Stimulated activated CD4-positive, alpha-beta T cell treated with anti-CD3 and anti-CD28 coated beads, Interleukin-1b, Interleukin-23, amount 100 ng/mL, for 24 hours (primary cell): ENCODE measurements around the gene SLC6A3.
"Not testable (repeated sequence)": the region's sequence is repeated elsewhere in the genome, so short reads cannot be mapped to it uniquely, and the experiment has no call there.

ENCODE experiments used
- DNase-seq, 4 experiments: peaks; one replicate each; pipeline ENCODE4 v3.0.0-alpha.2; 2020; ENCODE audit warnings: low read depth in 4 of 4, low spot score in 1 of 4

Gene SLC6A3

DNA sequence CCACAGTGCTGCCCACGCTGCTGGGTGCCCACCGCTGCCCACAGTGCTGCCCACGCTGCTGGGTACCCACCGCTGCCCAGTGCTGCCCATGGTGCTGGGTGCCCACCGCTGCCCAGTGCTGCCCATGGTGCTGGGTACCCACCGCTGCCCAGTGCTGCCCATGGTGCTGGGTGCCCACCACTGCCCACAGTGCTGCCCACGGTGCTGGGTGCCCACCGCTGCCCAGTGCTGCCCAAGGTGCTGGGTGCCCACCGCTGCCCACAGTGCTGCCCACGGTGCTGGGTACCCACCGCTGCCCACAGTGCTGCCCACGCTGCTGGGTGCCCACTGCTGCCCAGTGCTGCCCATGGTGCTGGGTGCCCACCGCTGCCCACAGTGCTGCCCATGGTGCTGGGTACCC is 22.7 kb downstream of the SLC6A3 start:
- not testable (repeated sequence) for DNase-seq

DNA sequence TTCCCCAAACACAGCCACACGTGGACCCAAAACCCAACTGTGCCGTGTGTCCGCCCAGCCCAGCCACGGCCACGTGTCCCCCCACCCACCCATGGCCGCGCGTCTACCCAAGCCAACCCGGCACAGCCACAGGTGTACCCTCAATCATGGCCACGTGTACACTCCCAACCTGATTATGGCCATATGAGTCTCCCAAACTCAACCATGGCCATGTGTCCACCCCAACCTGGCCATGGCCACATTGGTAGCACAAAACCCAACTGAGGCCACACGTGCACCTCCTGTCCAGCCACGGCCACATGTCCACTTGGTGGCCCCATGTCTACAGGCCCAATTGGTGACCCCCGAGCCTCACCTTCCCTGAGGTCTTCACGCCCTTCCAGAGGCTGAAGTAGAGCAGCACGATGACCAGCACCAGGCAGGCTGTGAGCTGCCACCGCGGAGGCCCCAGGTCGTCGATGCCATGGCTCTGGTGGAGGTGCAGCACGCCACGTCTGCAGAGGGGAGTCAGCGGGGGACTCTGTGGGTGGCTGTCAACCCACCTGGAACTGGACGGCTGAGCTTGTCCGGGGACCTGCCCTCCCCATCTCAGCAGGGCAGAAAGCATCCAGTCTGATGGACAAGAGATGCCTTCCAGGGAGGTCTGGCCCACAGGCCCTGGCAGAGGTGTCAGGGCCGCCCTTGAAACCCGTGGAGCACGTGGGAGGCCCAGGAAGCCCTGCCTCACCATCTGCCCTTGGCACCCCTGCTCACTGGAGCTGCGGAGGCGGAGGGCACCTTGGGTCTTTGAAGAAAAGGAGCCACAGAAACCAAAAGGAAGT is 23.5 kb downstream of the SLC6A3 start:
- DNase-seq: no peak

DNA sequence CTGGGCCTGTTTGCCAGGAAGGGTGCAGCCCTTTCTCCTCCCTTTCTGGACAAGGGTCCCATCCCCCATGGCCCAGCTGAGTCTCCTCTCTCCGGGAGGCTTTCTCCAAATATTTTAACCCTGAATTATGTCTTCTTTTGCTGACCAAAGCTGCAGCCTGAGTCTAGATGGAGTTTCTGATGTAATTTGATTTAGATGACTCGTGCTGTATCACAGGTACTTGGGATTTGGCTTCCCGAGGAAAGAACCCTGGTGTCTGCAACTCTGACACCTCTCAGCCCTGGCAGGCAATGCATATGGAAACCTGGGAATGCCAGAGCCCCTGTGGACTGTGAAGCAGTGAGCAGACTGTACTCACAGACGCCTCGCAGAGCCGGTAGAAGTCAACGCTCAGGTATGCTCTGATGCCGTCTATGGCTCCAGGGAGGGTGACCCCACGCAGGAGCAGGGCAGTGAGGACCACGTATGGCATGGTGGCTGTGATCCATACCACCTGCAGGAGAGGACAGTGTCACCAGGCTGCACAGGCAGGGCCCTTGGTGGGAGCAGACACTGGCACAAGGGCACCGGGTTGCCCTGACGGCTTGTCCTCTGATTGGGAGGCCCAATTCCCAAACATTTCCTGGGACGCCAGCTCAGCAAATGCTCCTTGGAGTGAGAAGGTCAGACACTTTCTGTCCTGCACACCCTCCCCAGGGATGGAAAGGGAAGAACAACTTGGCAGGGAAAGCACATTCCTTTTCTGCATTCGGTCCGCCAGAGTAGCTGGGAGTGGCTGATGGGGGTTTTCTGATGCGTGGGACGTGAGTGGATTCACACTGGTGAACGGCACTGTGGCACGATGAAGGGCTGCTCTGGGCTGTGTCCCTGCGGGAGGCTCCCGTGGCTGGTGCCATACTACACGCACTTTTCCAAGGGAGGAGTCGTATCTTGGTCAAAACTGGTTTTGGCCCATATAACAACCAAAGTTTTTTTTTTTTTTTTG is 24.7 kb downstream of the SLC6A3 start:
- DNase-seq: no peak

DNA sequence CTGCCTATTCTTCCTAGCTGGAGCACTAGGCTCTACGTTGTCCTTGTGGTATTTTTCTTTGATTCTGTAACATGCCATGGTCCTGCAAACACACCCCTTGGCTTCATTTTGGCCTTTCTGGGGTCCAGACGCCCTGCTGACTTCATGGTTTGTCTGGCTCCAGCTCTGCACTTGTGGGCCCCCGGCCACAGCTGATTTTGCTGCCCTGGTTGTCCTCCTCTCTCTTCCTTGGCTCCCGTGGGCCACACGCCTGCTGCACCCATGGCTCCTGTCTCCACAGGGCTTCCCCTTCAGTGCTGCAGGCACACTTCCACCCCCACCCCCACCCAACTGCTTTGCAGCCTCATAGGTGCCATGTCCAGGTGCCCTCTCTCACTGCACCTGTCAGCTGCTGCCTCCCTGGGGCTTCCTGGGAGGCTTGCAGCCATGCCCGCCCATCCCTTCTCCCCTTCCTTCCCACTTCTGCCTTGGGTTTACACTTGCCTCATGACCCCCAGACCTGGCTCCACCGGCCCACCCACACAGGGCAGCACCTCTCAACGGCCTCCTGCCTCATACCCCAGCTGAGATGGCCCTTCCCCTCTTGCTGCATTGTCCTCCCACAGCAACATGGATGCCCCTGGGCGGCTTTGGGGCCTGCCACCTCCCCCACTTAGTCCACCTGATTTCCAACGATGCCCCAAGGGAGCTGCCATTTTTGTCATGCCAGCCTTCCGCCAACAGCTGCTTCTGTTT is 25.6 kb downstream of the SLC6A3 start:
- no peak for DNase-seq

DNA sequence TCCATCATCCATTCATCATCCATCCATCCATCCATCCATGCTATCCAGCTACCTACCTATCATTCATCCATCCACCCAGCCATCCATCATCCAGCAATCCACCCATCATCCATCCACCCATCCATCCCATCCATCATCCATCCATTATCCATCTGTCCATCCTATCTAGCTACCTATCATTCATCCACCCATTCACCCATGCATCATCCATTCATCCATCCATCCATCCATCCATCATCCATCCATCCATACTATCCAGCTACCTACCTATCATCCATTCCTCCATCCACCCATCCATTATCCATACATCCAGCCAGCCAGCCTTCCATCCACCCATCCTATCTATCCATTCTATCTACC is 26.3 kb downstream of the SLC6A3 start:
- no peak for DNase-seq

DNA sequence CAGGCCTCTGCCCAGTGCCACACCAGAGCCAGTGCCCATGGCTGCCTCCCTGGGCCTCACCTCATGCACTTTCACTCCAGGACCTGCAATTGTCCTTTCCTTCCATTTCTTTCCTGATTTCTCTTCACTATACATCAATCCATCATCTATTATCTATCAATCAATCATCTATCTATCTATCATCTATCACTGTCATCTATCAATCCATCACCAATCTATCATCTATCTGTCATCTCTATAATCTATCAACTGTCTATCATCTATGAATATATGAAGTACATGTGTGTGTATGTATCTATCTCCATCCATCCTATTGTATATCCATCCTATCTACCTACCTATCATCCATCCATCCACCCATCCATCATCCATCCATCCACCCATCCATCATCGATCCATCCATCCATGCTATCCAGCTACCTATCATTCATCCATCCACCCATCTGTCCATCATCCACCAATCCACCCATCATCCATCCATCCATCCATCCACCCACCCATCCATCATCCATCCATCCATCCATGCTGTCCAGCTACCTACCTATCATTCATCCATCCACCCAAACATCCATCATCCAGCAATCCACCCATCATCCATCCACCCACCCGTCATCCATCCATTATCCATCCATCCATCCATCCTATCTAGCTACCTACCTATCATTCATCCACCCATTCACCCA is 26.9 kb downstream of the SLC6A3 start:
- DNase-seq: no peak

DNA sequence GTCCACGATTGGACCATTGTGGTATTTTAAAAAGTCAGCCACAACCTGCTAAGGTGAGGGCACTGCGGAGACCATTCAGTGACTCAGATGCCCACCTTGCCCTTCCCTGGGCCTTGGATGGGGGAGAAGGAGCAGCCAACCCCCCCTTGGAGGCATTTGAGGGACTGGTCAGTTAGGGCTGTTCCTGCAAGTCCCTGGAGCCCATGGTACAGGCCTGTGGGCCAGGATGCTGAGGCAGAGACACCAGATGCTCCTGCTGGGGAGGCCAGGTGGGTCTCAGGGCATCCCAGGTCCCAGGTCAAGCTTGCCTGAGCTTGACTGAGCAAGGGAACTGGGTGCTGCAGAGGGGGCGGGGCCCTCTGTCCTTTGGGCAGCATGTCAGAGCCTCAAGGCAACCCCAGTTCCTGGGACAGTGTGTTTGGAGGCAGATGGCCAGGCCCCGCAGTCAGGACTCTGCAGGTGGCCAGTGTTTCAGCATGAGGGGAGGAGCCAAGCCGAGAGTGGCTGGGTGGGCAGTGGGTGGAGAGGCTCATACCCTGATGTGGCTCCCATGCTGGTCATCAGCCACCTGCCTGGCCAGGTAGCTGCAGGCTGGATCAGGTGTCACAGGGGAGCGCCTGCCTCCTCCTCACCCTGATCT is 27.5 kb downstream of the SLC6A3 start:
- DNase-seq: no peak

DNA sequence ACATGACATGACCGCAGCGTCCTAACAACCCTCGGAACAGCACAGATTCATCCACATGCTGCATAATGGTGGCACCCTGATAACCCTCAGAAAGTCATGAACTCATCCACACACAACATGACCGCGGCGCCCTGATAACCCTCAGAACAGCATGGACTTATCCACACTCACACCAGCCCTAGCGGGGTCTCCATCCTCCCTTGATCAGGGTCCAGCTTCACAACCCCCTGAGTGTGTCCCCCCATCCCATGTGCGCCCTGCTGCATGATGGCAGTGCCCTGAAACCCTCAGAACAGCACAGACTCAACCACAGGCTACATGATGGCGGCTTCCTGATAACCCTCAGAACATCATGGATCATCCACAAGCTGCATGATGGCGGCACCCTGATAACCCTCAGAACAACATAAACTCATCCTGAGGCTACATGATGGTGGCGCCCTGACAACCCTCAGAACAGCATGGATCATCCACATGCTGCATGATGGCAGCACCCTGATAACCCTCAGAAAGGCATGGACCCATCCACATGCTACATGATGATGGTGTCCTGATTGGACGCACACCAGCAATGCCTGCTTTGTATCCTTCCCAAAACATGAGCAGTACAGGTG is 28.3 kb downstream of the SLC6A3 start:
- DNase-seq: no peak

DNA sequence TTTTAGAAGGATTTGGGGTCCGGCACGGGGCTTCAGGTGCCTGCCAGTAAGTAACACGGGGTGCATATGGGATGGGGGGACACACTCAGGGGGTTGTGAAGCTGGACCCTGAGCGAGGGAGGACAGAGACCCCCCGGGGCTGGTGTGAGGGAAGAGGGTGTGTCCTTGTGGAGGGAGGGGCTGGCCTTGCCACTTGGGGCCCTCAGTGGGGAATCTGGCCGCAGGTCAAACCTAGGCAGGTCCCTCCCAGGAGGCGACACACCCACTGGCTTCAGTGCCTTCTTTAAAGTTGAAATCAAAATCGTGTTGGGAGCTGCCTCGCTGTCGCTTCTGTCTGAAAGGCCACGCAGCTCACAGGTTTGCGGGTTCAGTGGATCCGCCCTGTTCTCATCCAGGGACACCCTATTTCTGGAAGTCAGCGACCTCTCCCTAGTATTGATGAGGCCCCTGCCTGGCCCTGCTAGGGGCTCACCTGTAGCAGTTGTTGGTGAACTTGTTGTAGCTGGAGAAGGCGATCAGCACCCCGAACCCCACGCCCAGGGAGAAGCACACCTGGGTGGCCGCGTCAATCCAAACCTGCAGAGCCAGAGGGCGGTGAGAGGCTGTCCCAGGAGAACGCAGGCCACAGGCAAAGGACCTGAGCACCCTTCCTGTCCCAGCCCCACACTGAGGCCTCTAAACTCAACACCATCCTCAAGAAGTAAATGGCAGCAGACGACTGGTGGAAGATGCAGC is 29.4 kb downstream of the SLC6A3 start:
- DNase-seq: no peak

DNA sequence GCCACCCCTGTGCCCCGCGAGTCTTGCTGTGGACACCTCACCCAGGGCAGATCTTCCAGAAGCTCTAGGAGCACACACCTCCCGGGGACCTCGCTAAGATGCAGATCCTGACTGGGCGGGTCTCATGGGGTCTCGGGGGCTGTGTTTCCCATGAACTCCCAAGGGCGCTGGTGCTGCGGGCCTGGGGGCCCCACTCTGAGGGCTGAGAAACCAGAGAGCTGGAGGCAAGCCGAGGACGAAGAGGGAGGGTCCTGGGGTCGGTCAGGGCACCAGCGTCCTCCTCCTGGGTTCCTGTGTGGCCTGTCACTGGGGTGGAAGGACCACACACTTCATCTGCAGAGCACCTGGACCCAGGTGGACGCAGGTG is 30.2 kb downstream of the SLC6A3 start:
- no peak for DNase-seq

DNA sequence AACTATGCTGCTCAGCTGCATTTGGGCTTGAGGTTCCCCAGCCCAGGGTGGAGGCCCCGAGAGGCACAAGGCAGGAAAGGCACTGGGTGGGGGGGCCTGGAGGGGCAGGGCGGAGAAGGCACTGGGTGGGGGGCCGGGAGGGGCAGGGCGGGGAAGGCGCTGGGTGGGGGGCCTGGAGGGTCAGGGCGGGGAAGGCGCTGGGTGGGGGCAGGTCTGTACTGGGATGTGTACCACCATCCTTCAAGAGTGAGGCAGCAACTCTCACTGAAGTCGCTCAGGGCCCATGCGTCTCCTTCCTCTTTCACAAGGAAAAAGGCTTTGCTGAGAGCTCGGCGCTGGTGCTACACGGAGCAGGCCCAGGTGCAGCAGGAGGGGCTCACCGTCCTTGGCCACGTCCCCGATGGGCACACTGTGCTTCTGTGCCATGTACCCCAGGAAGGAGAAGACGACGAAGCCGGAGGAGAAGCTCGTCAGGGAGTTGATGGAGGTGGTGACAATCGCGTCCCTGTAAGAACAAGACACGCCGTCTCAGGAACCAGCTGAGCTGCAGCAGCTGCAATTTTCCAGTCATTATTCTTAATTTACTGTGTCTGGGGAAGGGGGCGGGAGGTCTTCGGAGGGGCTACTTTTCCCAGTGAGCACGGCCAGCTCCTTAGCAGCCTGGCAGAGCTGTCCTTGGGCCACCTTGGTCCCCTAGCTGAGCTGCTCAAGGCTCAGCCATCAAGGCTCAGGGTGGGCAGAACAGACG is 30.8 kb downstream of the SLC6A3 start:
- no peak for DNase-seq

DNA sequence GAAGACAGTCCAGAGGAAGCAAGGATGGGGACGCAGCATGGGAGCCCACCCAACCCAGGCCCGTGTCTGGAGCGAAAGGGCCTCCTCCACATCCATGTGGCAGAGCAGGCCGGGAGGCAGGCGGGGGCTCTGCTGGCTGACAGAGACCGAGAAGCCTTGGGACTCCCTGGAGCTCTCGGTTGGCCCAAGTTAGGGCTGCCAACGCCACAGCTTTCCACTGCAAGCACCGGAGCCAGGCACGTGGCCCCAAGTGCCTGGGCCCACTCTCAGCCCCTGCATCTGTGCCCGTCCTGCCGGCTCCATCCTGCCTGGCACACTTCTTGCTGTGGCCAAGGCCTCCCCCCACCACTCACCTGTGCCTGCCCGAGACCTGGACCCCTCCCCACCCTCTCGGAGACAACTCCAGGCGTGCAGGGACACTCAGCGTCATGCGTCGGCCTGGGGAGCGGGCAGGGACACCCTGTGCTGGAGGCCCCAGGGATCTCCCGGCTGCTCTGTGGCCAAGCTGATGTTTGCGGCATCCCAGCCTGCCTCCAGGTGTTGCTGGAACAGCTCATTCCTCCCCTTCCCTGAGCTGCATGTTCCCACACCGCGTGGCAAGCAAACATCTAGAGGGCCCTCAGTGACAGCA is 31.5 kb downstream of the SLC6A3 start:
- DNase-seq: no peak

DNA sequence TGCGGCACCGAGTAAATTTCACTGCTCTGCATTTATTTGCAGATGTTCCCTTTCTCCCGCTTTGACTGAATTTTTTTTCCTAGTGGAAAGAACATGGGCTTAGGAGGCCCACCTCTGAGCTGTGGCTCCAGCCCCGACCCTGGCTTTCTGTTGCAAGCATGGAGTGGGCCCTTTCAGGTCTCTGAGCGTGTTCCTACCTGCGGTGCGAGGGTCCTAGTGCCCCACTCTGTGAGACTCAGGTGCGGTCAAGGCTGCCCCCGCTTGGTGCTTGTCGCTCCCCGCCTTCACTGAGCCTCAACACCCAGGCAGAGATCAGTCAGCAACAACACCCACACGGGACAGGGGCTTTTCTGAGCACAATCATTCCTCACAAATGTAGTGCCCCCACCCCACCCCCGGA is 32.0 kb downstream of the SLC6A3 start:
- no peak for DNase-seq

DNA sequence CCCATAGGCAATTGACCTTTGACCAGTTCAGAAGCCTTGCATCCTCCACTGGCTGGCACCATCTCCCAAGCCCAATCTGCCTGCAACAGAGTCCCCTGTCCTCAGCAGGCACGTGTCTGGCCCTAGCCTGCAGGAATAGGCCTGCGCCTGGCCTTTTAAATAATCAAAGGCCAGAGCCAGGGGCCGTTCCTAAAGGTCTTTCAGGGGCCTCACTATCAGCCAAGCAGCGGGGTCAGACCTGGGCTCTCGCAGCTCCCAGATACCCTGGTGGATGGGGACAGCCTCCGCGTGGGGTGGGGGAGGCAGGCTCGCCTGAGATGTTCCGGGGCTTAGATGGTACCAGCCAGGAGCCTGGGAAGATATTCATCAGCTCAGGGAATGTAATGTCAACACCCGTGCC is 32.6 kb downstream of the SLC6A3 start:
- DNase-seq: no peak

DNA sequence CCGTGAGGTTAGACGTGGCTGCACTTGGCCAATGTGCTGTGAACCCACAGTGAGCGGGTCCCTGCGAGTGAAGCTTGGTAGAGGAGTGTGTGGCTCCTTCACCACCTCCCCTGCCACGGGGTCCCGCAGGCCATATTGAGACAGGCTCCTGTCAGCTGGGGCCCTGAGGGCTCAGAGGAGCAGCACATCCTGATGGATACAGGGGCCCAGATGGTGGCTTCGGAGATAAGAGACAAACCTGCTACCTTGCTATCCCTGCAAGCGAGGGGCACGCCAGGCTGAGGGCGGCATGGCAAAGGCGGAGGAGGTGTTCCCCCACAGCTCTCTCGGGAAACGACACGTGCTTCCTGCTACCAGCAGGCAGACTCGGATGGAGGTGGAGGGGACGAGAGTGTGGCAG is 33.1 kb downstream of the SLC6A3 start:
- DNase-seq: no peak

DNA sequence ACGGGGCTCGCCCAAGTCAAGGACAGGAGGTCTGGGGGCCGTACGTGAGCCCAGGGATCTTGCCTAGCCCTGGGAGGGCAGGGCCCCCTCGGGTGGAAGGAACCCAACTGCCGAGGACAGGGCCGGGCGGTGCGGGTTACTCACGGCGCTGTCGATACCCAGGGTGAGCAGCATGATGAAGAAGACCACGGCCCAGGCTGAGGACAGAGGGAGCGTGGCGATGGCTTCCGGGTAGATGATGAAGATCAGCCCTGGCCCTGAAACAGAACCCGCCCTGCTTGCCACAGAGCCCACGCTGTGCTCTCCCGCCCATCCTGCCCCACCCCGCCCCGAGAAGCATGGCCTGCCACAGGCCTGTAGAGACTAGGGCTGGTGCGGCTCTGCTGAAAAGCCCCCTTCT is 34.1 kb downstream of the SLC6A3 start:
- no peak for DNase-seq

DNA sequence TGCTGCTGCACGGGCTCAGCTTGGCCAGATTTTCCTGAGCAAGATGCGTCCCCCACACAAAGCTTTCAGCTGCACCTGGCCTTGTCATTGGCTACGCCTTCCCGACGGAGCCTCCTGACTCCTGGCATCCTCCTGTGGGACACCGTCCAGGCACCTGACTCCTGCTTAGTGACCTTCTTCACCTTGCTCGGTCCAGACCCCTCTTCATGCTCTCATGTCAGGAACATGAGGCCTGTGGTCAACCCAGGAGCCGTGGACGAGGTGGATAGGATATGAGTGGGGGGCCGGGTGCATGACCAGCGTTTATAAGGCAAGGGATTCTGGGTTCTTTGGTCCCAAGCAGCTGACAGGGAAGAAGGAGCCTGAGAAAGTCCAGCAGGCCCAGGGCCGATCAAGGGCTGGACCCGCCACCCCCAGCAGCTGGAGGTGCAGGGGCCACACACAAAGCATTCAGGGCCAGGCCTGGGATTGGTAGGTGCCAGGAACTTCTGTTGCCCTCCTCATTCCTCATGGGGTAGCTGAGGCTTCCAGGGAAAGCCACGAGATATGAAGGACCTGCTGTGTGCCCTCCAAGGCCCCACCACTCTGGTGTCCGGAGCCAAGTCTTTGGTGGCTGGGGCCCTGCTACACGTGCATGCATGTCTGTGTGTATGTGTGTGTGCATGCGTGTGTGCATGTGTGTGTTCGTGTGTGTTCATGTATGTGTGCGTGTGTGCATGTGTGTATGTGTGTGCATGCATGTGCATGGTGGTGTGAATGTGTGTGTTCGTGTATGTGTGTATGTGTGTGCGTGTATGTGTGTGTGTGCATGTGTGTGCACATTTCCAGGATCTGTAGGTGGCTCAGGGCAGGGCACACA is 34.9 kb downstream of the SLC6A3 start:
- no peak for DNase-seq
